ENCODE results near the gene LGR4.

Gene LGR4

DNA sequence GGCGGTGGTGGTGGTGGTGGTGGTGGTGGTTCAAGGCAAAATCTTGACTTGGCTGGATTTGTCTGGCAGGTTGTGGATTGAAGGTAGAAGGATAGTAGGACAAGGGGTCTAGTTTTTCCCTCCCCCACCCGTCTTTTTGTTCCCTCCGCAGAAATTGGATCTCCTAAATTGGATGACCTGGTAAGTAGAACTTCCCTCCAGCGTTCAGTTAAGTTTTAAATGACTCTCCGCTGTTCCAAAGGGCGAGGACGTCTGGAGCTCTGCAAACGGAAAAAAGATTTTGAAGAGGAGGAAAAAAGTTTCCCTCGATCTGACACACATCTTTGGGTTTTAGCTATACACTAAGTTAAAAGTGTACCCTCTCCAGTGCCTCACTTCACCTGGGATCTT lies 422 bp upstream of the LGR4 start:
- H3K9me3 ChIP-seq: no peaks in the 10 kb centered on the region
- no peaks in the 10 kb centered on the region for H3K36me3 ChIP-seq (replicated peaks)
- H3K4me1 ChIP-seq: peaks cover 14% of the 10 kb centered on the region
- in situ Hi-C loops (cut with MboI; ENCODE audit: low sequenced_read_pairs): loop anchor here (25.0 kb wide), 1 partner anchor 111 kb away; the partner anchor contains the start of gene CCDC34
- DNase-seq (ENCODE audit: low spot score in 2 of 2): peak in 1 of 2 experiments; percentile 52
- no peaks in the 10 kb centered on the region for H3K27me3 ChIP-seq (ENCODE audit: low read depth)
- H3K4me3 ChIP-seq: peak overlapping the region; percentile 65

DNA sequence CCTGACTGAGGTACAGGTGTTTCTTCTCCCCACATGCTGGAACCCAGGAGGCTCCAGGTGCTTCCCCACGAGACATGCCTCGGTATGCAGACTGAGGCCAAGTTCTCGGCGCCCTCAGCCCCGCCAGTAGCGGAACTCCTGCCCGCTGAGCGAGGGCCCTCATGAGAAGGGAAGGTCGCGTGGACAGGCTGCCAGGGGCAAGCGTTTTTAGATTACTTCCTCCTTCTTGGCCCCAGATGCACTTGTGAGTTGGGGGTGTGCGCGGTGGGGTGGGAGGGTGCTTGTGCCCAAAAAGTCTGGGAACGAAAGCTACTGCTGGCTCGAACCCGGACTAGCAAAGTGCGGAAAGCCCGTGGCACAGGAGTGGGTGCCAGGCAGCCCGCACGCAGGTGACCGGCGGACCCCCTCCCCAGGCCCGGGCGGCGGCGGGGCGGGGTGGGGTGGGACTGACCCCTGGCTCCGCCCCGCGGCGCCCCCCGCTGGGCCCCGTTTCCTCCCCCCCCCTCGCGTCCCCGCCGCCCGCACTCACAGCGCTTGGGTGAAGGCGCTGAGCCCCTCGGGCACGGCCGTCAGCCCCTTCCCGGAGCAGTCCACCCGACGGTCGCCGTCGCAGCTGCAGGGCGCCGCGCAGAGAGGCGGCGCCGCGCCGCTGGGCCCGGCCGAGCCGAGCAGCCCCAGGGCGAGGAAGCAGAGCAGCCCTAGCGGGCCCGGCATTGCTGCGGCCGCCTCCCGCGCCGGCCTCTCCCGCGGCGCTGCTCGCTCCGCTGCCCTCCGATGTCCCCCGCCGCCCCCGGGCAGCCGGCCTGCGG lies 797 bp downstream of the LGR4 start:
- in situ Hi-C loops (cut with MboI; ENCODE audit: low sequenced_read_pairs): loop anchor here (25.0 kb wide), 1 partner anchor 109 kb away; the partner anchor contains the start of gene CCDC34
- Histone ChIP-seq H3K36me3 (replicated peaks) (no peaks in the 10 kb centered on the region), H3K4me1 (peaks cover 19% of the 10 kb centered on the region), H3K27me3 (ENCODE audit: low read depth) (no peaks in the 10 kb centered on the region), H3K4me3 (peak overlapping the region; percentile 65), H3K9me3 (no peaks in the 10 kb centered on the region)
- DNase-seq (ENCODE audit: low spot score in 2 of 2): peak in 1 of 2 experiments; percentile 65

DNA sequence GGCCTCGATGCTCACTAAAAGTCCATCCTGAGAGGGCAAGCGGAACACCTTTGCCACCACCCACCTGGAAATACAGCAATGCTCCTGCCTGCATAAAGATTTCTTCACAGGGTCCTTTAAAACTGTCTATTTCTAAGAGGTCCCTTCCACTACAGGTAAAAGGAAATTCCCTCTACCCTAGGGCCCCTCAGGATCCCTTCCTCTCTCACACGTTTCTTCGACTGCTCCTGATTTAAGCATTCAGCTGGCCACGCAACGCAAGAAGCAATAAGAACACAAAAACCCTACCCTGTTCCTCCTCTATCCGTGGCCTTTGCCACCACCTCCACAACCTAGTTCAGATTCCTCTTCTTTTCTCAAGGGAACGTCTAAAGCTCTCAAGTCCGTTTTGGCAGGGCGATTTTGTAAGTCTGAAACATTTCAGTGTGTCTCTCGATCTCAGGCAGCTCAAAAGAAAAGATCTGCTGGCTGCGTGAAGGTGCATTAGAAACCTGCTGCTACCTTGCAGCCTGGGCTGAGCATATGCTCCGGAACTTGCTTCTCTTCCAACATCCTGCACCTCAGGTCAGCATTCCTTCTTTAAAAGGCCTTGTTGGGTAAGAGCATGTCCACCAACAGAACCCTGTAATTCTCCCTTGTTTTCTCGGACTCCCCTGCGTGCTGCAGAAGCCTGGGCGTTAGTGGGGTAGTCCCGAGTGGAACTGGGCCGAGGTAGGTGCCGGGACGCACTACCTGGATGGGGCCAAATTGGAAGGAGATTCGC lies 1.6 kb downstream of the LGR4 start:
- Histone ChIP-seq H3K4me3 (peak overlapping the region; percentile 65), H3K27me3 (ENCODE audit: low read depth) (no peaks in the 10 kb centered on the region), H3K36me3 (replicated peaks) (no peaks in the 10 kb centered on the region), H3K9me3 (no peaks in the 10 kb centered on the region), H3K4me1 (peaks cover 26% of the 10 kb centered on the region)
- no peak for DNase-seq (ENCODE audit: low spot score in 2 of 2)
- in situ Hi-C loops (cut with MboI; ENCODE audit: low sequenced_read_pairs): loop anchor here (25.0 kb wide), 1 partner anchor 109 kb away; the partner anchor contains the start of gene CCDC34

DNA sequence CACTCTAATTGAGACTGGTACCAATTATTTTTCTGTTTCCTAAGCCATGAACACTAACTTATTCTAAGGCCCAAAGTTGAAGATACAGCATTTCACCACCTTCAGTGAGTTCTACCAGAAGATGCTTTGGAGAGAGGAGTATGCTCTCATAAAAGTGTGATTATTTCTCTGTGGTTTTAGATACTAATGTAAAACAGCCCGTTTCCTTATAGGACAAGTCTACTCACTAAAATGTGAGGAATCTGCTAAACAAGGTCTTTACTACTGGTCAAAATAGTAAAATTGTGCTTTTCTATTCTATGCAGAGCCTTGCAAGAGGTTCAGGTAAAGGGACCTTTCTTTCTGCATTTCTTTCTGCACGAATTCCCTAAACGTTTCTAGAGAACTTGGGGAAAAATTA lies 2.4 kb downstream of the LGR4 start:
- Histone ChIP-seq H3K4me1 (peaks cover 34% of the 10 kb centered on the region), H3K36me3 (replicated peaks) (no peaks in the 10 kb centered on the region), H3K9me3 (no peaks in the 10 kb centered on the region), H3K27me3 (ENCODE audit: low read depth) (no peaks in the 10 kb centered on the region), H3K4me3 (peak overlapping the region; percentile 65)
- no peak for DNase-seq (ENCODE audit: low spot score in 2 of 2)
- in situ Hi-C loops (cut with MboI; ENCODE audit: low sequenced_read_pairs): loop anchor here (25.0 kb wide), 1 partner anchor 108 kb away; the partner anchor contains the start of gene CCDC34

DNA sequence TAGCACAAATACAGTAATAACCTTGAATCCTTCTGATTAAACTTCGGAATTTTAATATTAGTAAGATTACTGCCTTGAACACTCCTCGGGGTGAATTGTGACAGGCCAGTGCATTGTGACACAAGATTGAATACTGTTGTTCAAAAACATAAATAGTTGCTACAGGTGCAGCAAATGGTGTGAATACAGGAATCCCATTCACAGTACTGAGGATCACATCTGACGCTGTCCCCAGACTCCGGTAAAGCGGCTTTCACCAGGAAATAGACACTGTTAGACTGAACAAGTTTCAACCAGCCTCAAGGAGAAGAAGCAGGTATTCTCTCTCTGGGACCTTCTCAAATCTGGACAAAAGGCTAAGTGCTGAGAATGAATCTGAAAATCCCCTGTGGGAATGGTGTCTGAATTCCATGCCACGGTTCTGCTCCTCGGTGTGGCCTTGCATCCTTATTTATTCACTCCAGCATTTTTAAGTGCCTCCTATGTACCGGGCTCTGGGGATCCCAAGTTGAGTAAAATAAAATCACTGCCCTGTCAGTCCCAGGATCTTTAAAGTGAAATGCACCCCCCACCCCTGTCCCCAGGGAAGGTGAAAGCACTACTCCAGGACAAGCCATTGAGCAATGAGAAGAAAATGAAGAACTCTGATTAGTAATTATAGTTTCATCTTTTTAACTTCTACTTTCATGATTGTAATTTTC lies 3.4 kb downstream of the LGR4 start:
- peak in 1 of 2 experiments; percentile 47 for DNase-seq (ENCODE audit: low spot score in 2 of 2)
- no peaks in the 10 kb centered on the region for H3K9me3 ChIP-seq
- peak overlapping the region; percentile 65 for H3K4me3 ChIP-seq
- in situ Hi-C loops (cut with MboI; ENCODE audit: low sequenced_read_pairs): loop anchor here (25.0 kb wide), 1 partner anchor 107 kb away; the partner anchor contains the start of gene CCDC34
- no peaks in the 10 kb centered on the region for H3K27me3 ChIP-seq (ENCODE audit: low read depth)
- H3K36me3 ChIP-seq (replicated peaks): no peaks in the 10 kb centered on the region
- peaks cover 44% of the 10 kb centered on the region for H3K4me1 ChIP-seq

DNA sequence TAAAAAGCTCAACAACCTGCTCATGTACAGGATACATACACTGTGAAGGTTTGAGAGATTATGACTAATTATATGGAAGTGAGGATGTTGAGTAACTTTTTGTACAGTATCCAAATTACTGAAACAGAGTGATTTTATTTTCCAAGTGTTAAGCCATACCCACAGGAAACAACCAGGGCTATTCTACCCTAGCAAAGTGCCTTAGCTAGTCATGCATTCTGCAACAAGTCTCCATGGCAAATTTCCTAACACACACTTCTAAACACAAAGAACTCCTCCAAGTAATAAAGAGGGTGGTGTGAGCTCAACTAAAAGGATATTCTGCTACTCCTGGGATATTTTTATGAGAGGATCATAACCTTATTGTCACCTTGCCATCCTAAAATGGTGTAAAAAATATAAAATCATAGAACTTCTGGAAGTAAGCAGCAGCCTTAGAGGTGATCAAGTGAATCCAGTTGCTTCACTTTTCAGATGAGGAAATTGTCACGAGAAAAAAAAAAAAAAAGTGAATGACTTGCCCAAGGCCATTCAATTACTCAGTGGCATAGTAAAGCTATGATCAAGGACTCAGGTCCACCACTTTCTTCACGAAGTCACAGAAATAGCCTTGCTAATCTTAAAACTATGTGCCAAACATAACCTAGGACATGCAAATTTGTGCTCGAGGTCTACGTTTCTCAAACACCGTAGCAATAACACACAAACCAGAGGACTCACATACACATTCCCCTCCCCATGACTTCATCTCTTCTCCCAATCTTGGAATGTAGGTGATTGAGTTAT lies 4.2 kb downstream of the LGR4 start:
- DNase-seq (ENCODE audit: low spot score in 2 of 2): peak in 1 of 2 experiments; percentile 68
- Histone ChIP-seq H3K36me3 (replicated peaks) (no peaks in the 10 kb centered on the region), H3K27me3 (ENCODE audit: low read depth) (no peaks in the 10 kb centered on the region), H3K4me3 (peak overlapping the region; percentile 65), H3K9me3 (no peaks in the 10 kb centered on the region), H3K4me1 (peaks cover 47% of the 10 kb centered on the region)
- in situ Hi-C loops (cut with MboI; ENCODE audit: low sequenced_read_pairs): loop anchor here (25.0 kb wide), 1 partner anchor 106 kb away; the partner anchor contains the start of gene CCDC34

GRCh38 chr11:27467181-27467913 lies 5.2 kb downstream of the LGR4 start:
- Histone ChIP-seq H3K4me1 (peaks cover 44% of the 10 kb centered on the region), H3K9me3 (no peaks in the 10 kb centered on the region), H3K27me3 (ENCODE audit: low read depth) (no peaks in the 10 kb centered on the region), H3K4me3 (no peak overlapping the region), H3K36me3 (replicated peaks) (no peaks in the 10 kb centered on the region)
- in situ Hi-C loops (cut with MboI; ENCODE audit: low sequenced_read_pairs): loop anchor here (25.0 kb wide), 1 partner anchor 105 kb away; the partner anchor contains the start of gene CCDC34
- no peak for DNase-seq (ENCODE audit: low spot score in 2 of 2)

DNA sequence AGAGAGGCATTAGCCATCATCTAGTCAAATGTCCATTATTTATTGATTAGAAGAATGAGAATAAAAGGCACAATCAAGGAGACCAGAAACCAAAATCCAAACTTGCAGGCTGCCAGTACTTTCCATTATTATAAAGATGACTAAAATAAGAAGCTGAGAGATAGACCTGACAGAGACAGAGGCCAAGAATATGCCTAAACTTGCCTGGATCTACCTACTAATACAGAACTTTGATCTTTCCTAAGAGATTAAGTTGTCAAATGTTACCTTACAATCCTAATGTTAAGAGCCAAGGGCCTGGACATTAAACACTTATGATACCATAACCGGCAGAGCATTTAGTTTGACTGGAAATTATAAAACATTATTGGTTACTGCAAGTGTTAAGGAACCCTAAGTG lies 6.2 kb downstream of the LGR4 start:
- no peak for DNase-seq (ENCODE audit: low spot score in 2 of 2)
- in situ Hi-C loops (cut with MboI; ENCODE audit: low sequenced_read_pairs): loop anchor here (25.0 kb wide), 1 partner anchor 104 kb away; the partner anchor contains the start of gene CCDC34
- H3K36me3 ChIP-seq (replicated peaks): no peaks in the 10 kb centered on the region
- no peaks in the 10 kb centered on the region for H3K9me3 ChIP-seq
- H3K27me3 ChIP-seq (ENCODE audit: low read depth): no peaks in the 10 kb centered on the region
- H3K4me3 ChIP-seq: no peak overlapping the region
- H3K4me1 ChIP-seq: peaks cover 44% of the 10 kb centered on the region

DNA sequence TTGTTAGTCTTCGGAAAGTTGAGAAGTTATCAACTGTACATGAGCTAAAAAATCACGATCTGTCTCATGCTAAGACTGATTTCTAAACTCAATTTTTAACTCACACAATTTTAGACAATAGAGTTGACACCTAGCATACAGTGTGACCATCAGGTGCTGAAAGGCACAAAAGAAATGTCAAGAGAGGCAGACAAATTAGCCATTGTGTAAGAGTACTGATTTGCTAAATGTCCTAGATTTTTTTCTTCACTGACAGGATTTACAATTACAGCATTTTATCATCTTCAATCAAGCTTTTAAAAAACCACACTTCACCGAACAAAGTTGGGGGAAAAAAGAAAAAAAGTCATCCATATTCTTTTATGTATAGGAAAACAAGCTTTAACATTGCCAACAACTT lies 7.0 kb downstream of the LGR4 start:
- no peak for DNase-seq (ENCODE audit: low spot score in 2 of 2)
- Histone ChIP-seq H3K27me3 (ENCODE audit: low read depth) (no peaks in the 10 kb centered on the region), H3K4me1 (peaks cover 49% of the 10 kb centered on the region), H3K36me3 (replicated peaks) (no peaks in the 10 kb centered on the region), H3K9me3 (no peaks in the 10 kb centered on the region), H3K4me3 (no peak overlapping the region)
- in situ Hi-C loops (cut with MboI; ENCODE audit: low sequenced_read_pairs): loop anchor here (25.0 kb wide), 1 partner anchor 103 kb away; the partner anchor contains the start of gene CCDC34

DNA sequence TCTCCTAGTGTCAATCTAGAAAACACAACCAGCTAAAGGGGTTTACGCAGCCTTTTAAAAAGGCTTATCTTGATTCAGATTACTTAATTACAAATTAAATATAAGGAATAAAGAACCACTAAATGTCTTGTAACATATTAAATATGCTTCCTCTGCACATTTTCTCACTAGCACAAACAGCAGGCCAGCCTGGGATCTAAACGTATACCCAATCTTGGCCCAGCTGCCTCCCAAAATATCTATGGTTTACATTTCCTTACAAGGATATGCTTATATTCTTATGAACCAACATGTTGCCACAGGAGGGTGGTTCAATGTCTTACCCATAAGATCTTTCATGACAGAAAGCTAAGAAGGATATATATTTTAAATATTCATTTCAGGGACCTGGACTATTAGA lies 7.7 kb downstream of the LGR4 start:
- Histone ChIP-seq H3K4me1 (peaks cover 56% of the 10 kb centered on the region), H3K27me3 (ENCODE audit: low read depth) (no peaks in the 10 kb centered on the region), H3K9me3 (no peaks in the 10 kb centered on the region), H3K4me3 (no peak overlapping the region), H3K36me3 (replicated peaks) (no peaks in the 10 kb centered on the region)
- in situ Hi-C loops (cut with MboI; ENCODE audit: low sequenced_read_pairs): loop anchor here (25.0 kb wide), 1 partner anchor 103 kb away; the partner anchor contains the start of gene CCDC34
- DNase-seq (ENCODE audit: low spot score in 2 of 2): no peak

- in situ Hi-C loops (cut with MboI; ENCODE audit: low sequenced_read_pairs): loop anchor here (25.0 kb wide), 1 partner anchor 102 kb away; the partner anchor contains the start of gene CCDC34
- Histone ChIP-seq H3K9me3 (no peaks in the 10 kb centered on the region), H3K36me3 (replicated peaks) (no peaks in the 10 kb centered on the region), H3K27me3 (ENCODE audit: low read depth) (no peaks in the 10 kb centered on the region), H3K4me1 (peaks cover 58% of the 10 kb centered on the region), H3K4me3 (no peak overlapping the region)
- no peak for DNase-seq (ENCODE audit: low spot score in 2 of 2)
Measured at GRCh38 chr11:27464289-27464696, 8.3 kb downstream of the LGR4 start.

DNA sequence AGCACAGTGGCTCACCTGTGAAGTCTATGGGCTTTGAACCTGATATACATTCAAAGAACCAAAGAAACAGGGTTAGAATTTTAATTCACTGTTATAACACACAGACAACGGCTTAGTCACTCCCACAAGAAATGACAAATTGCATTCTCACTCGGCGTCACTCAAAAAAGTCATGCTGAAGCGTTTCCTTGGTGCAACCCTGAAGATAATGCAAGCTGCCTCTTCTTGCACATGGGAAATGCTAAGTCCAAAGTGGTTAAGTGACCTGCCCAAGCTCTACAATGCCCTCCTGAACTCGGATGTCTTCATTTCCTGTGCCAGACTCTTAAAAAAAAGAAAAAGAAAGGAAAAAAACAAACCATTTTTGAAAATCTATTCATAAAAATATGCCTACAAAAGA lies 10.0 kb downstream of the LGR4 start:
- DNase-seq (ENCODE audit: low spot score in 2 of 2): no peak
- in situ Hi-C loops (cut with MboI; ENCODE audit: low sequenced_read_pairs): loop anchor here (25.0 kb wide), 1 partner anchor 100 kb away; the partner anchor contains the start of gene CCDC34
- no peaks in the 10 kb centered on the region for H3K27me3 ChIP-seq (ENCODE audit: low read depth)

More for the DNA sequence above, 10.0 kb downstream of the LGR4 start:
- H3K4me1 ChIP-seq: peaks cover 50% of the 10 kb centered on the region
- H3K9me3 ChIP-seq: no peaks in the 10 kb centered on the region
- H3K36me3 ChIP-seq (replicated peaks): no peaks in the 10 kb centered on the region
- H3K4me3 ChIP-seq: no peak overlapping the region

Measured in HAP-1 (cell line).